H9 (cell line): Measurements from ENCODE around the gene MSL3B.

Experiments used
- DNase-seq: peaks from one replicate; pipeline ENCODE4 v3.0.0-alpha.2; 2017
- H2AFZ ChIP-seq: one replicate; pipeline ENCODE4 v1.6.1; 2013; ENCODE audit warnings: mild to moderate bottlenecking, low read length, control low read depth, moderate library complexity
- H2AK5ac ChIP-seq: 2 replicates; pipeline ENCODE4 v1.6.1; 2013; ENCODE audit warnings: low read length, control low read depth, mixed read lengths; ENCODE audit not compliant: insufficient read length
- H2BK120ac ChIP-seq: one replicate; pipeline ENCODE4 v1.6.1; 2013; ENCODE audit warnings: low read depth, mild to moderate bottlenecking, low read length, control low read depth, inconsistent platforms; ENCODE audit not compliant: poor library complexity, severe bottlenecking
- H2BK12ac ChIP-seq: 2 replicates; pipeline ENCODE4 v1.6.1; 2013; ENCODE audit warnings: low read length, control low read depth, mixed read lengths, low read depth; ENCODE audit not compliant: insufficient read length
- H2BK15ac ChIP-seq: 2 replicates; pipeline ENCODE4 v1.6.1; 2013; ENCODE audit warnings: low read depth, low read length, control low read depth
- H2BK20ac ChIP-seq: one replicate; pipeline ENCODE4 v1.6.1; 2013; ENCODE audit warnings: low read depth, mild to moderate bottlenecking, low read length, control low read depth, inconsistent platforms; ENCODE audit not compliant: poor library complexity, severe bottlenecking
- H2BK5ac ChIP-seq: 2 replicates; pipeline ENCODE4 v1.6.1; 2013; ENCODE audit warnings: low read length, control low read depth, mixed read lengths; ENCODE audit not compliant: insufficient read length
- H3K14ac ChIP-seq: 2 replicates; pipeline ENCODE4 v1.6.1; 2013; ENCODE audit warnings: low read length, control low read depth; ENCODE audit not compliant: insufficient read depth
- H3K18ac ChIP-seq: 2 replicates; pipeline ENCODE4 v1.6.1; 2013; ENCODE audit warnings: low read depth, mild to moderate bottlenecking, mixed read lengths, low read length, control low read depth; ENCODE audit not compliant: insufficient read length
- H3K23ac ChIP-seq: 2 replicates; pipeline ENCODE4 v1.6.1; 2013; ENCODE audit warnings: low read length, control low read depth, mixed read lengths, low read depth; ENCODE audit not compliant: insufficient read length
- H3K23me2 ChIP-seq: 2 replicates; pipeline ENCODE4 v1.6.1; 2013; ENCODE audit warnings: low read depth, mild to moderate bottlenecking, mixed read lengths, low read length, control low read depth; ENCODE audit not compliant: insufficient read length, poor library complexity, severe bottlenecking
- H3K27ac ChIP-seq: 2 replicates; pipeline ENCODE4 v1.5.1; 2013; ENCODE audit warnings: low read length, control low read depth, mixed read lengths, low read depth; ENCODE audit not compliant: insufficient read length
- H3K27me3 ChIP-seq: 2 replicates; pipeline ENCODE4 v1.6.1; 2013; ENCODE audit warnings: low read length, control low read depth, inconsistent platforms; ENCODE audit not compliant: insufficient read depth
- H3K4ac ChIP-seq: 2 replicates; pipeline ENCODE4 v1.6.1; 2013; ENCODE audit warnings: low read depth, mild to moderate bottlenecking, control low read depth, inconsistent platforms, low read length, moderate library complexity
- H3K4me1 ChIP-seq: 2 replicates; pipeline ENCODE4 v1.6.1; 2013; ENCODE audit warnings: low read length, control low read depth, inconsistent platforms; ENCODE audit not compliant: insufficient read depth
- H3K4me2 ChIP-seq: 2 replicates; pipeline ENCODE4 v1.6.1; 2013; ENCODE audit warnings: low read length, control low read depth, mixed read lengths; ENCODE audit not compliant: insufficient read length, insufficient read depth
- H3K56ac ChIP-seq: 2 replicates; pipeline ENCODE4 v1.6.1; 2013; ENCODE audit warnings: low read depth, mild to moderate bottlenecking, mixed read lengths, low read length, control low read depth; ENCODE audit not compliant: insufficient read length
- H3K79me1 ChIP-seq: 2 replicates; pipeline ENCODE4 v1.6.1; 2013; ENCODE audit warnings: low read depth, mild to moderate bottlenecking, moderate library complexity, low read length, control low read depth, inconsistent platforms; ENCODE audit not compliant: insufficient read depth, poor library complexity, severe bottlenecking
- H3K79me2 ChIP-seq: 2 replicates; pipeline ENCODE4 v1.6.1; 2013; ENCODE audit warnings: low read length, control low read depth, inconsistent platforms; ENCODE audit not compliant: insufficient read depth
- H3K9ac ChIP-seq: 2 replicates; pipeline ENCODE4 v1.6.1; 2013; ENCODE audit warnings: low read length, control low read depth, mixed read lengths; ENCODE audit not compliant: insufficient read length; ENCODE audit errors: extremely low read depth
- H3K9me3 ChIP-seq: one replicate; pipeline ENCODE4 v1.6.1; 2013; ENCODE audit warnings: low read depth, low read length, inconsistent platforms; ENCODE audit not compliant: control insufficient read depth
- H3T11ph ChIP-seq: one replicate; pipeline ENCODE4 v1.6.1; 2013; ENCODE audit warnings: mild to moderate bottlenecking, low read length, control low read depth, inconsistent platforms
- H4K20me1 ChIP-seq: one replicate; pipeline ENCODE4 v1.6.1; 2013; ENCODE audit not compliant: control insufficient read depth, insufficient read length, insufficient read depth
- H4K5ac ChIP-seq: 2 replicates; pipeline ENCODE4 v1.6.1; 2013; ENCODE audit warnings: low read depth, mild to moderate bottlenecking, mixed read lengths, low read length, control low read depth; ENCODE audit not compliant: insufficient read length
- H4K8ac ChIP-seq: replicated peaks from 2 replicates; pipeline ENCODE4 v1.6.1; 2013; ENCODE audit warnings: low read length, control low read depth, mixed read lengths, low read depth; ENCODE audit not compliant: insufficient read length
- H4K91ac ChIP-seq: 2 replicates; pipeline ENCODE4 v1.6.1; 2013; ENCODE audit warnings: low read depth, mild to moderate bottlenecking, moderate library complexity, mixed read lengths, low read length, control low read depth; ENCODE audit not compliant: insufficient read length
- H3K27ac Mint-ChIP-seq, 3 experiments: 2 replicates in 2 of 3; 3 replicates in 1 of 3; pipeline ENCODE4 v1.8.0; 2020 to 2021; ENCODE audit warnings: mixed read lengths in 3 of 3, mild to moderate bottlenecking in 1 of 3, moderate library complexity in 1 of 3
- H3K27me3 Mint-ChIP-seq: 2 replicates; pipeline ENCODE4 v1.8.0; 2021; ENCODE audit warnings: low read depth, mild to moderate bottlenecking, moderate library complexity, mixed read lengths
- H3K36me3 Mint-ChIP-seq, 3 experiments: 2 replicates in 2 of 3; 3 replicates in 1 of 3; pipeline ENCODE4 v1.8.0; 2020 to 2021; ENCODE audit warnings: low read depth in 3 of 3, mixed read lengths in 3 of 3; ENCODE audit not compliant: insufficient read depth in 1 of 3
- H3K4me1 Mint-ChIP-seq, 2 experiments: 2 replicates each; pipeline ENCODE4 v1.8.0; 2020; ENCODE audit warnings: mixed read lengths in 2 of 2
- H3K4me3 Mint-ChIP-seq, 2 experiments: 2 replicates in 1 of 2; 3 replicates in 1 of 2; pipeline ENCODE4 v1.8.0; 2020 to 2021; ENCODE audit warnings: mild to moderate bottlenecking in 2 of 2, mixed read lengths in 2 of 2, moderate library complexity in 1 of 2
- H3K9me3 Mint-ChIP-seq, 2 experiments: 2 replicates in 1 of 2; 3 replicates in 1 of 2; pipeline ENCODE4 v1.8.0; 2020; ENCODE audit warnings: mild to moderate bottlenecking in 2 of 2, mixed read lengths in 2 of 2, moderate library complexity in 1 of 2
- WGBS: extraction: QIAGEN DNeasy Blood & Tissue Kit; methylation state at CpG from one replicate; pipeline ENCODE4 v1.1.7; 2013; ENCODE audit warnings: missing lambda C conversion rate, low lambda C conversion rate, mixed read lengths; ENCODE audit not compliant: insufficient read length; ENCODE audit errors: extremely low coverage; 5-methylcytosine and 5-hydroxymethylcytosine counted together
- TF ChIP-seq, protein P1 (sequence below): fragments of 200-600 bp; sonication (generic); conservative IDR thresholded peaks from 3 replicates; pipeline ENCODE4 v1.8.0; 2021; ENCODE audit warnings: antibody characterized with exemption, mild to moderate bottlenecking

The MSL3B gene

DNA sequence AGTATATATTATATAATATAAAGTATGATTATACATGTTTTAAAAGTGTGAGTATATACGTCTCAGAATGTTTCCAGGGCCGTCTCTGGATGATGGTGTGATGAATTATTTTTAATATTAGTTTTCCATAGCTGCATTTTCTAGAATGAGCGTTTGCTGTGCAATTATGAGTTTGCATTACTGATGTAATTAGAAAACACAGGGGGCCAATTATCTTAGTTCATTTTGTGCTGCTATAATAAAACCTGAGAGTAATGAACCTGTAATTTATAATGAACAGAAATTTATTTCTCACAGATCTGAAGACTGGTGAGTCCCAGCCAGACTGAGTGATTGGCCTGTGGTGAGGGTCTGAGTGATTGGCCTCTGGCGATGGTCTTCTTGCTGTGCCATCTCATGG is 9.9 kb downstream of the MSL3B start:
- no peak overlapping the region for H2AK5ac ChIP-seq
- no peak overlapping the region for H3K27ac ChIP-seq
- no peak overlapping the region for H2AFZ ChIP-seq
- H3K4me1 ChIP-seq, result peaks cover 4% of the 10 kb centered on the region
- no peak overlapping the region for H4K5ac ChIP-seq
- H3K36me3 Mint-ChIP-seq, result peaks cover 4 to 14% (median 4%) of the 10 kb centered on the region in 3 experiments; a peak in 6 of 7 replicates
- no peak overlapping the region for H4K8ac ChIP-seq
- no peaks in the 10 kb centered on the region for H4K20me1 ChIP-seq
- peaks cover 6% of the 10 kb centered on the region for H3K23me2 ChIP-seq
- H3K56ac ChIP-seq, result no peak overlapping the region
- H2BK15ac ChIP-seq, result no peak overlapping the region
- H3K27me3 ChIP-seq, result no peaks in the 10 kb centered on the region
- no peak overlapping the region for H3K14ac ChIP-seq
- H3K79me1 ChIP-seq, result no peaks in the 10 kb centered on the region
- H3T11ph ChIP-seq, result no peak overlapping the region
- H4K91ac ChIP-seq, result no peak overlapping the region
- DNase-seq, result no peak
- H3K23ac ChIP-seq, result no peak overlapping the region
- H3K4me3 Mint-ChIP-seq, result no peak overlapping the region
- H2BK120ac ChIP-seq, result no peak overlapping the region
- H3K79me2 ChIP-seq, result peaks cover 7% of the 10 kb centered on the region; the same call in 1 of the 2 replicates
- H3K18ac ChIP-seq, result no peak overlapping the region
- no peaks in the 10 kb centered on the region; the same call in 1 of the 2 replicates for H3K27me3 Mint-ChIP-seq
- no peak overlapping the region for H2BK20ac ChIP-seq
- H3K4me1 Mint-ChIP-seq, result peaks cover 22 to 29% of the 10 kb centered on the region in 2 experiments
- no peaks in the 10 kb centered on the region; a peak in 1 of 5 replicates for H3K9me3 Mint-ChIP-seq
- H3K4ac ChIP-seq, result no peak overlapping the region
- no peak overlapping the region for H3K4me2 ChIP-seq
- WGBS, result no CpG with 5 or more reads among the region's 4 CpGs
- H3K9ac ChIP-seq, result no peak overlapping the region
- TF ChIP-seq, protein P1, sequence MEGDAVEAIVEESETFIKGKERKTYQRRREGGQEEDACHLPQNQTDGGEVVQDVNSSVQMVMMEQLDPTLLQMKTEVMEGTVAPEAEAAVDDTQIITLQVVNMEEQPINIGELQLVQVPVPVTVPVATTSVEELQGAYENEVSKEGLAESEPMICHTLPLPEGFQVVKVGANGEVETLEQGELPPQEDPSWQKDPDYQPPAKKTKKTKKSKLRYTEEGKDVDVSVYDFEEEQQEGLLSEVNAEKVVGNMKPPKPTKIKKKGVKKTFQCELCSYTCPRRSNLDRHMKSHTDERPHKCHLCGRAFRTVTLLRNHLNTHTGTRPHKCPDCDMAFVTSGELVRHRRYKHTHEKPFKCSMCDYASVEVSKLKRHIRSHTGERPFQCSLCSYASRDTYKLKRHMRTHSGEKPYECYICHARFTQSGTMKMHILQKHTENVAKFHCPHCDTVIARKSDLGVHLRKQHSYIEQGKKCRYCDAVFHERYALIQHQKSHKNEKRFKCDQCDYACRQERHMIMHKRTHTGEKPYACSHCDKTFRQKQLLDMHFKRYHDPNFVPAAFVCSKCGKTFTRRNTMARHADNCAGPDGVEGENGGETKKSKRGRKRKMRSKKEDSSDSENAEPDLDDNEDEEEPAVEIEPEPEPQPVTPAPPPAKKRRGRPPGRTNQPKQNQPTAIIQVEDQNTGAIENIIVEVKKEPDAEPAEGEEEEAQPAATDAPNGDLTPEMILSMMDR, result no peak
- no peaks in the 10 kb centered on the region for H3K9me3 ChIP-seq
- H2BK5ac ChIP-seq, result no peak overlapping the region
- no peak overlapping the region for H2BK12ac ChIP-seq
- no peak overlapping the region for H3K27ac Mint-ChIP-seq
